Brain microvascular endothelial cell (primary cell): ENCODE data around the gene EXOC6B.

ENCODE experiments used
- DNase-seq: peaks from one replicate; pipeline ENCODE4 v3.0.0-alpha.2; 2020
- H3K27ac ChIP-seq: fragments of 250-450 bp; sonication (Bioruptor Pico); 2 replicates; pipeline ENCODE4 v1.5.1; 2020; ENCODE audit warnings: mild to moderate bottlenecking, moderate library complexity
- H3K27me3 ChIP-seq: fragments of 250-450 bp; sonication (Bioruptor Pico); replicated peaks from 2 replicates; pipeline ENCODE4 v1.5.1; 2020; ENCODE audit warnings: mild to moderate bottlenecking
- H3K36me3 ChIP-seq: fragments of 250-450 bp; sonication (Bioruptor Pico); replicated peaks from 2 replicates; pipeline ENCODE4 v1.5.1; 2020; ENCODE audit warnings: mild to moderate bottlenecking
- H3K4me3 ChIP-seq: 2 replicates; pipeline ENCODE4 v1.5.1; 2011; ENCODE audit warnings: low read depth, mild to moderate bottlenecking, control low read depth, low read length, moderate library complexity
- in situ Hi-C: cut with HindIII; loops from 2 replicates; pipeline ENCODE4 v1.10.0; 2017; ENCODE audit warnings: low sequenced_read_pairs, low pct_ligation_motif_present
- TF ChIP-seq, protein P1 (sequence below): IDR thresholded peaks from 2 replicates; pipeline ENCODE4 v1.5.1; 2011; ENCODE audit warnings: low read depth, mild to moderate bottlenecking, moderate library complexity, low read length, control low read depth, inconsistent platforms; ENCODE audit errors: missing control alignments

The EXOC6B gene

DNA sequence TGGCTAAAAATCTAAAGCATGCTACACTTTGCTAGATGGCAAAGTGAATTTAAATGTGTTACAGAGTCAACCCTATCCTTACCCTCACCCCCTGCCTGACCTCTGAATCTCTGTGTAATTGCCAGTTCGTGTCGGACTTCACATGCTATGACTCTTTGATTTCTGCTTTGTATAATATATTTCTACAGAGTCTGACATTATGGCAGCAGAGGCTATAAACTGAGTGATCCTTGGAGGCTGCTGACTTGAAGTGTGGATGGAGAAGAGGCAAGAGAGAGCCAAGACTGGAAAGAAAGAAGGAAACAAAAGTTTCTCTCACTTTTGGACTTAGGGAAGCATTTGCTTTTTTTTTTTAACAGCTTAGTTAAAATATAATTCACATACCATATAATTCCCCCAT lies 588.3 kb downstream of the EXOC6B start:
- no peak overlapping the region for H3K4me3 ChIP-seq
- DNase-seq: no peak
- no peak overlapping the region for H3K27ac ChIP-seq
- in situ Hi-C loops: no loop called here
- TF ChIP-seq, protein P1, sequence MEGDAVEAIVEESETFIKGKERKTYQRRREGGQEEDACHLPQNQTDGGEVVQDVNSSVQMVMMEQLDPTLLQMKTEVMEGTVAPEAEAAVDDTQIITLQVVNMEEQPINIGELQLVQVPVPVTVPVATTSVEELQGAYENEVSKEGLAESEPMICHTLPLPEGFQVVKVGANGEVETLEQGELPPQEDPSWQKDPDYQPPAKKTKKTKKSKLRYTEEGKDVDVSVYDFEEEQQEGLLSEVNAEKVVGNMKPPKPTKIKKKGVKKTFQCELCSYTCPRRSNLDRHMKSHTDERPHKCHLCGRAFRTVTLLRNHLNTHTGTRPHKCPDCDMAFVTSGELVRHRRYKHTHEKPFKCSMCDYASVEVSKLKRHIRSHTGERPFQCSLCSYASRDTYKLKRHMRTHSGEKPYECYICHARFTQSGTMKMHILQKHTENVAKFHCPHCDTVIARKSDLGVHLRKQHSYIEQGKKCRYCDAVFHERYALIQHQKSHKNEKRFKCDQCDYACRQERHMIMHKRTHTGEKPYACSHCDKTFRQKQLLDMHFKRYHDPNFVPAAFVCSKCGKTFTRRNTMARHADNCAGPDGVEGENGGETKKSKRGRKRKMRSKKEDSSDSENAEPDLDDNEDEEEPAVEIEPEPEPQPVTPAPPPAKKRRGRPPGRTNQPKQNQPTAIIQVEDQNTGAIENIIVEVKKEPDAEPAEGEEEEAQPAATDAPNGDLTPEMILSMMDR: no peak
- H3K27me3 ChIP-seq: no peaks in the 10 kb centered on the region
- no peaks in the 10 kb centered on the region for H3K36me3 ChIP-seq

DNA sequence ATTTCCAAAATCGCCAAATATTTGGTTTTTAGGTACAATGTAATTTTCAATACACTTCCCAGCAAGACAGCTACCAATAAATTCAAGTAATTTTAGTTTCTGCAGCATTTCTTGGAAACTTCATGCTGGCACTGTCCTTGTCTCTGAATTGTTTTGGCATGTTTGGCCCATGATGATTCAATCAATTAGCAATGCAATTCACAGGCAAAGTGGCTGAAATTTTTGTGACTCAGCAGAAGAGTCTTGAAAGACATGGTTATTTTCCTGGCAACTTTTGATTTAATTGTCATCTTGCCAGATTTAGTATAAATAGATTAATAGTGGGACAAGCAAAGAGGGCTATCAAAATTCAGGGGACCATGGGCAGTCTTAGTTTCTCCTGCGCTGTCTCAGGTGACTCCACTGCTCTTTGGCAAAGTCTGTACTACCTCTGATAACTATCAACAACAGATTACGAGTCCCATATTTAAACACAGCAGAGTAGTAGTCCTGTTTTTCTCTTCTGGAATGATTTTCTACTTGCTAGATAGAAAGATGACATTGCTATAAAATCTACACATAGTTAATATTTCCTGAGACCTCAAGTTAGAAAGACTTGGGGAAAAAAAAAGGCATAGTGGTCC lies 589.3 kb downstream of the EXOC6B start:
- in situ Hi-C loops: no loop called here
- DNase-seq: peak; percentile 82
- Histone ChIP-seq H3K27ac (no peak overlapping the region), H3K4me3 (no peak overlapping the region), H3K36me3 (no peaks in the 10 kb centered on the region), H3K27me3 (no peaks in the 10 kb centered on the region)
- TF ChIP-seq, protein P1: no peak

DNA sequence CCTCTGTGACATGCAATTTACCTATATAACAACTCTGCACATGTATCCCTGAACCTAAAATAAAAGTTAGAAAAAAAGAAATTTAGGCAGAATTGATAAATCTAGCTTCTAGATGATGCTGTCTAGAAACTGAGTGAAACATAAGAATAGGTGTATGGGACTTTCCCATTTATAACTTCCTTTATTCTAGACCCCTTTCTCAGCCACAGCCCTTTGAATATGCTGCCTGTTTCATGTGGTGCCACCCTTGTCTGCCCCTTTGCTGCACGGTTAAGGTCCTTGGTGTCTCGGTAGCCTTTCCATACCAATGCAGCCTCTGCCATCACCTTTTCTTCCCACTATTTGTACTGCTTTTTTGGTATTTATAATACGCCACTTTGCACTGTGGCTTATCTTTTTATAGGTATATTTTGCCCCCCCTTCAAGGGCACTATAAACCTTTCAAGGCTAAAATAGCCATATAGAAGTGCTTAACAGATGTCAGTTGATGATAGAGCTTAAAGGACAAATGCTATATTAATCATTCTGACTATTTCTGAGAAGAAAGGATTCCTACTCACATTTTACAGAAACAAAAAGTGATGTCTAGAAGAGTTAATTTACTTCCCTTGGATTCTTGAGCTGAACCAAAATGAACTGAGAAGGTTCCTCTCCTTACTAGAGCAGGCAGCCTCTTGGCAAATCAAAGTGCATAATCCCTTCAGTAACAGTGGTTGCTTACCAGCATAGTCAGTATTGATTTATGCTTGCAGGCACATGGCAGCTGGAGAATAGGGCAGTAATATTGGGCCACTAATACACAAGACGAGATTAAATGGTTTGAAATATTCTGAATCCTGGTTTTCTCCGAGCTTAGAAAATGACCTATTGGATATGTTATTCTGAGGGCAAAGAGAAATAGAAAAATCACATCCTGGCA lies 590.1 kb downstream of the EXOC6B start:
- in situ Hi-C loops: no loop called here
- no peak for DNase-seq
- Histone ChIP-seq H3K4me3 (no peak overlapping the region), H3K36me3 (no peaks in the 10 kb centered on the region), H3K27ac (no peak overlapping the region), H3K27me3 (no peaks in the 10 kb centered on the region)
- TF ChIP-seq, protein P1: no peak

DNA sequence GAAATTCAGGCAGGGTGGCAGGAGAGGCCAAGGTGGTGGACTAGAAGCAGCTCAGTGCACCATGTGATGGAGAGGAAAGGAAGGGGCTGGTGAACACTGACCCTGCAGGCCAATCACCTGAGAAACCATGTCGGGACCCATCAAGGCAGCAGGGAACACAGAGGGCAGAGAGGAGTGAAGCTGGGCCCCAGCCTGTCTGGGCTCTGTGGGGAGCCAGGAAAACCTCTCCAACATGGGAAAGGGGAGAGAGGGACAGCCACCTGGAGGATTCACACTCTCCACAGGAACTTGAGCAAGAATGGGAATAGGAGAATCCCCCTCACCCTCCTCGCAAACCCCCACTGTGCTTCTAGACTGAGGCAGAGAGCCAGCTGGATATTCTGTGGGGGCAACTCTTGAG lies 592.6 kb downstream of the EXOC6B start:
- DNase-seq: no peak
- TF ChIP-seq, protein P1: no peak
- in situ Hi-C loops: no loop called here
- no peaks in the 10 kb centered on the region for H3K27me3 ChIP-seq
- no peak overlapping the region for H3K27ac ChIP-seq
- H3K4me3 ChIP-seq: no peak overlapping the region
- no peaks in the 10 kb centered on the region for H3K36me3 ChIP-seq

DNA sequence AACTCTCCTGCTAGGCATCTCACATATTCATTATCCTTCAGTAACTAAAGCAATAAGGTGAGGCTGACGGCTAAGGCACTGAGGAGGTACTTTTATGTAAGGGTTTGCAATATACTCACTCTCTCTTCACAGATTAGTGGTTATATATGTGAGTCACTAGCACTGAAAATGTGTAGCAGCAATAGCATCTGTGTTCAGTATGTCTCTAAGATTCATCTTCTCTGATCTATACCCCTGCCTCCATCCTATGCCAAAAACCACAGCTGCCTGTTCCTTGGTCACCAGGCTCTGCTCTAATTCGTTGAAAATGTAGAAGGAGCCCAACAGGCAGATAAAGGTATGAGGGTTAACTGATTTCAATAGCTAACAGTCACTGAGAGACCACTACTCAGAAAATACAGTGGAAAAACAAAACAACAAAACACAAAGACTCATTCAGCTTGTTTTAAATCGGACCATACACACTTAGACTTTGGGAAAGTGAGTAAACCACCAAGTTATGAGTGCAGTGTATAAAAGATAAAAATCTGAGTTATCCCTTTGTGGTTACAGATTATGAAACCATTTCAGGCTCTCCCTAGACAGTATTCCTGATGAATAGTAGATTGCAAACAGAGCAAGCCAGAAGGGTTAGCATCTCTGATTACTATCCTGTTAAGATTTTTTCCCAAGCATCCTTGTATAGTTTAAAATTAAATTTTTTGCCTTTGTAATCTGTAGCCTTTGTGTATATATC lies 602.8 kb downstream of the EXOC6B start:
- Histone ChIP-seq H3K27me3 (no peaks in the 10 kb centered on the region), H3K27ac (peak overlapping the region; percentile 81), H3K36me3 (no peaks in the 10 kb centered on the region), H3K4me3 (no peak overlapping the region)
- TF ChIP-seq, protein P1: no peak
- in situ Hi-C loops: no loop called here
- peak; percentile 63 for DNase-seq
